Measurements from ENCODE around the gene EVI2A. TPM values are rescaled to one million over a fixed set of nuclear protein-coding genes. Genes with fewer than 3 reads are reported as not detected.
A peak's percentile ranks its signal among the peaks of the same experiment; 100 is the strongest.

The EVI2A gene
- total and polyA plus RNA-seq, 10 donors, result 27.0 to 79.7 (median 42.1) TPM

GRCh38 chr17:31274252-31274651 lies 47.2 kb downstream of the EVI2A start:
- intact Hi-C loops (cut with DNase I; ENCODE audit: low total_unique reads), result no loop called here
- DNase-seq, result no peak
- Histone ChIP-seq H3K27ac (peak overlapping the region in 7 of 8 donors; percentile 32 to 76 (median 59)), H3K36me3 (peaks cover 0 to 54% (median 4%) of the 10 kb centered on the region in 6 donors), H3K9me3 (no peaks in the 10 kb centered on the region), H3K4me1 (peaks cover 0 to 12% (median 5%) of the 10 kb centered on the region in 6 donors), H3K27me3 (replicated peaks in 1 of 7) (no peaks in the 10 kb centered on the region), H3K4me3 (no peak overlapping the region)
- 52 to 86% (median 76%) methylated on average over 2 of the region's 2 CpGs for WGBS, 5 donors
- TF ChIP-seq CTCF (IDR thresholded peaks at IDR 0.05 in 8 of 11, conservative IDR thresholded peaks at IDR 0.05 in 3 of 11), result no peak
- no peak for TF ChIP-seq POLR2A (IDR thresholded peaks at IDR 0.05)
- no peak for TF ChIP-seq POLR2AphosphoS5 (IDR thresholded peaks at IDR 0.05)

GRCh38 chr17:31273516-31273915 lies 47.9 kb downstream of the EVI2A start:
- peaks cover 0 to 12% (median 5%) of the 10 kb centered on the region in 6 donors for H3K4me1 ChIP-seq
- no peak for DNase-seq
- H3K27me3 ChIP-seq (replicated peaks in 1 of 7), result no peaks in the 10 kb centered on the region
- peaks cover 0 to 54% (median 4%) of the 10 kb centered on the region in 6 donors for H3K36me3 ChIP-seq
- intact Hi-C loops (cut with DNase I; ENCODE audit: low total_unique reads), result no loop called here
- H3K9me3 ChIP-seq, result no peaks in the 10 kb centered on the region
- TF ChIP-seq POLR2A (IDR thresholded peaks at IDR 0.05) (no peak), CTCF (IDR thresholded peaks at IDR 0.05 in 8 of 11, conservative IDR thresholded peaks at IDR 0.05 in 3 of 11) (no peak), POLR2AphosphoS5 (IDR thresholded peaks at IDR 0.05) (no peak)
- H3K27ac ChIP-seq, result peak overlapping the region in 5 of 8 donors; percentile 9 to 76 (median 66)
- WGBS, 5 donors, result 76 to 92% (median 80%) methylated on average over 1 of the region's 1 CpG
- peak overlapping the region in 1 of 8 donors; percentile 2 for H3K4me3 ChIP-seq

DNA sequence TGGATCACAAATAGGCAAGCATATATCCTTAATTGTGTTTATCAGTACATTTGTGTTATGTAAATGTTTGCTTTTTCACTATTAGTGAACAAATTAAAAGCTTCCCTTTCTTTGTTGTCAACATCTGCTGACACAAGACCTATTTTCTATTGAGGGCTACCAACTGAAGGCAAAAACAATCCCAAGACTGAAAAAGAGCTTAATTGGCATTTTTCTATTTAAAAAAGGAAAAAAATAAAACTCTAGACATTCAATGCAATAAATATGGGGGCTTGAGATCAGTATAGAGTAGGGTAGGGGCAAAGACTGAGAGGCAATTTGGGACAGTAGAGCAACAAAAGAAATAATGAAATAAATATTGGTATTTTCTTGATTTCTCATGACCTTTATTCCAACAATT lies 48.6 kb downstream of the EVI2A start:
- DNase-seq, result no peak
- peaks cover 0 to 60% (median 4%) of the 10 kb centered on the region in 6 donors for H3K36me3 ChIP-seq
- no peaks in the 10 kb centered on the region for H3K27me3 ChIP-seq (replicated peaks in 1 of 7)
- H3K9me3 ChIP-seq, result no peaks in the 10 kb centered on the region
- H3K4me1 ChIP-seq, result peaks cover 0 to 12% (median 5%) of the 10 kb centered on the region in 6 donors
- intact Hi-C loops (cut with DNase I; ENCODE audit: low total_unique reads), result no loop called here
- TF ChIP-seq POLR2AphosphoS5 (IDR thresholded peaks at IDR 0.05) (no peak), CTCF (IDR thresholded peaks at IDR 0.05 in 8 of 11, conservative IDR thresholded peaks at IDR 0.05 in 3 of 11) (no peak), POLR2A (IDR thresholded peaks at IDR 0.05) (no peak)
- H3K27ac ChIP-seq, result peak overlapping the region in 2 of 8 donors; percentile 59 to 76
- H3K4me3 ChIP-seq, result peak overlapping the region in 1 of 8 donors; percentile 2

DNA sequence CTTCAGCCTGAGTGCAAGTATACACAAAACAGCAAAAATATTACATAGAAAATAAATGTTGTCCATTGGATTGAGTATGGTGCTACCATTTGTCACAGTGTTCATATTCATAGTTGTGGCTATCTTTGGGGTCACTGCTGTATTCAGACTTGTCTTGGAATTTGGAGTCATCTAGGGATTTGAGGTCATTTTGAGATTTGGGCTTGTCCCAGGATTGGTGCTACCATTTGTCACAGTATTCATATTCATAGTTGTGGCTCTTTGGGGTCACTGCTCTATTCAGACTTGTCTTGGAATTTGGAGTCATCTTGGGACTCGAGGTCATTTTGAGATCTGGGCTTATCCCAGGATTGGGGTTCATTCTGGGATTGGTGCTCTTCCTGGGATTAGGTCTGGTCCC lies 49.2 kb downstream of the EVI2A start:
- TF ChIP-seq POLR2AphosphoS5 (IDR thresholded peaks at IDR 0.05), result no peak
- no peak for TF ChIP-seq POLR2A (IDR thresholded peaks at IDR 0.05)
- TF ChIP-seq CTCF (IDR thresholded peaks at IDR 0.05 in 8 of 11, conservative IDR thresholded peaks at IDR 0.05 in 3 of 11), result no peak
- Histone ChIP-seq H3K27me3 (replicated peaks in 1 of 7) (no peaks in the 10 kb centered on the region), H3K4me1 (peaks cover 0 to 12% (median 5%) of the 10 kb centered on the region in 6 donors), H3K36me3 (peaks cover 0 to 60% (median 2%) of the 10 kb centered on the region in 6 donors), H3K27ac (peak overlapping the region in 1 of 8 donors; percentile 76), H3K9me3 (no peaks in the 10 kb centered on the region), H3K4me3 (peak overlapping the region in 1 of 8 donors; percentile 2)
- 92 to 100% (median 96%) methylated on average over 1 of the region's 1 CpG for WGBS, 5 donors
- DNase-seq, result no peak
- intact Hi-C loops (cut with DNase I; ENCODE audit: low total_unique reads), result no loop called here

All from spleen (tissue), 11 donors.